HT-29 (cell line): ENCODE data around the gene OLFML3. TPM values are rescaled to one million over a fixed set of nuclear protein-coding genes. Genes with fewer than 3 reads are reported as not detected.

ENCODE experiments used
- DNase-seq: peaks from one replicate; pipeline ENCODE4 v3.0.0-alpha.2; 2015; ENCODE audit warnings: low spot score
- total RNA-seq: library from RNA; depleted of rRNA; stranded (reverse); fragments of >200 nt; shearing (Covaris generic); gene quantifications from 2 replicates; pipeline ENCODE4 v1.2.3, GENCODE V29; 2014; rRNA removed

The OLFML3 gene
- total RNA-seq, 1 experiment from 2014 or later, result 0.03 TPM

- no peak for DNase-seq
Observed at GRCh38 chr1:114025609-114026401, 46.5 kb downstream of the OLFML3 start.

GRCh38 chr1:114026797-114027196, 47.5 kb downstream of the OLFML3 start:
- no peak for DNase-seq

Other genes starting within 250 kb of the OLFML3 start
- 11.7 and 16.7 TPM in 2 replicates for gene PHTF1, start 220.0 kb upstream of the OLFML3 start, total RNA-seq
- gene RSBN1, start 167.0 kb upstream of the OLFML3 start, total RNA-seq, result 4.0 and 4.2 TPM in 2 replicates
- gene PTPN22, start 107.8 kb upstream of the OLFML3 start, total RNA-seq, result 0.05 TPM in 1 of 2 replicates, not detected in the other
- 18.2 and 23.4 TPM in 2 replicates for gene BCL2L15, start 91.9 kb upstream of the OLFML3 start, total RNA-seq
- gene AP4B1, start 74.7 kb upstream of the OLFML3 start, total RNA-seq, result 6.7 and 12.5 TPM in 2 replicates
- 6.2 and 7.3 TPM in 2 replicates for gene DCLRE1B, start 74.1 kb upstream of the OLFML3 start, total RNA-seq
- gene HIPK1, start 50.1 kb upstream of the OLFML3 start, total RNA-seq, result 18.9 and 19.4 TPM in 2 replicates
- gene SYT6, start 174.4 kb downstream of the OLFML3 start, total RNA-seq, result not detected in 2 replicates